ENCODE data around the gene PTX4. TPM values are rescaled to one million over a fixed set of nuclear protein-coding genes. Genes with fewer than 3 reads are reported as not detected.
A peak's percentile ranks its signal among the peaks of the same experiment; 100 is the strongest.
"Not testable (repeated sequence)": the region's sequence is repeated elsewhere in the genome, so short reads cannot be mapped to it uniquely, and the experiment has no call there.

The PTX4 gene
- total RNA-seq, 1 donor from 2014 or later: under 0.01 TPM

DNA sequence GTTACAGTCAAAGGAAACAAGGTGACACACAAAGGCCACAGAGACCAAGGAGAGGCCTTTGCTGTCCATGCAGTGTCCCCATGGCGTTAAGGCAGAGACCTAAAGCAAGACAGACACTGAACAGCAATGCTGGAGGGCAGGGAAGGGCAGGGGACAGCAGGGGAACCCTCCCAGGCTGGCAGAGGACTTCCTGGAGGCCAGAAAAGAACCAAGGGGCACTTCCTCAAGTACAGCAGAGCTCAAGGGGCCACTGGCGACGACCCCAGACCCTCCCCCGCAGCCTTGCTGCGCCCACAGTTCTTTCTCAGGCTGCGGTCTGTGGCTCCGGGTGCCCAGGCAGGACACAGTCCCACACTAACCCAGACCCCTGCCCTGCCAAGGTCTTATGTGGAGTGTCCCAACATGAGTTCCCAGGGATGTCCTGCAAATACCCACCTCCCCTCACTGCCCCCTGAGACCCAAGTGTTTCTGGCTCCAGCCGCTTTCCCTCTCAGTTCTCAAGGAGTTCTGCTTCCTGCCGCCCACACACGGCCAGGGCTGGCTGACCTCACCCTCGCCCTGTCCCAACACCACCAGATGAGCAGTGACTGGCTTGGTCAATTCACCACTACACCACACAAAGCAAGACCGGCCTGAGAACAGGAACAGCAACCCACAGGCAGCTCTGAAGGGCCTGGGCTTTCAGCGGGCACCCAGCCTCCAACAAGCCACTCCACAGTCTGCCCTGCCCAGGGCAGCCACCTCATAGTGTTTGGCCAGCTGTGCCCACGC lies 18.1 kb downstream of the PTX4 start:
- no peaks in the 10 kb centered on the region for H3K36me3 ChIP-seq (ENCODE audit: control insufficient read depth, insufficient read depth, low read length)
- H3K4me3 ChIP-seq (ENCODE audit: low read depth, low read length): no peak overlapping the region
- H3K27me3 ChIP-seq (ENCODE audit: control insufficient read depth, insufficient read depth, low read length): no peaks in the 10 kb centered on the region
- no peak for DNase-seq (ENCODE audit: low read depth)
- no peak for FAIRE-seq
- TF ChIP-seq CTCF (IDR thresholded peaks at IDR 0.05; ENCODE audit: insufficient read depth, low read length, severe bottlenecking): no peak

DNA sequence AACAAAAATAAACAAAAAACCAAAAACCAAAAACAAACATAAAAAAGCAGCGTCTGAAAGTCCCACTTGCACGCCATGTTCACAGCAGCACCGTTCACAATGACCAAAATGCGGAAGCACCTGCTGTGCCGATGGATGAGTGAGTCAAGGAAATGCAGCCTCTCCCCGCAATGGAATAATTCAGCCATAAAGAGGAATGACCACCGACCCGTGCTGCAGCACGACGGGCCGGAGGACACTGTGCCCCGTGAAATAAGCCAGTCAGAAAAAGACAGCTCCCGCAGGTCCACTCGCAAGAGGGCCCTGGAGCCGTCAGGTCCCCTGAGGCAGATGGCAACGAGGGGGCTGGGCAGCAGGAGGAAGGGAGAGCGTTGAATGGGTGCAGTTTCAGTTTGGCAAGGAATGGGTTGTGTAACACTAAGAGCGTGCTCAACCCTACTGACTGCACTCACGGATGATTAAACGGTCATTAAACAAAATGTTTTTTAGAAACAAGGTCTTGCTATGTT lies 19.0 kb downstream of the PTX4 start:
- no peaks in the 10 kb centered on the region for H3K36me3 ChIP-seq (ENCODE audit: control insufficient read depth, insufficient read depth, low read length)
- H3K4me3 ChIP-seq (ENCODE audit: low read depth, low read length): no peak overlapping the region
- DNase-seq (ENCODE audit: low read depth): no peak
- H3K27me3 ChIP-seq (ENCODE audit: control insufficient read depth, insufficient read depth, low read length): no peaks in the 10 kb centered on the region
- TF ChIP-seq CTCF (IDR thresholded peaks at IDR 0.05; ENCODE audit: insufficient read depth, low read length, severe bottlenecking): no peak
- peak; percentile 43 for FAIRE-seq

DNA sequence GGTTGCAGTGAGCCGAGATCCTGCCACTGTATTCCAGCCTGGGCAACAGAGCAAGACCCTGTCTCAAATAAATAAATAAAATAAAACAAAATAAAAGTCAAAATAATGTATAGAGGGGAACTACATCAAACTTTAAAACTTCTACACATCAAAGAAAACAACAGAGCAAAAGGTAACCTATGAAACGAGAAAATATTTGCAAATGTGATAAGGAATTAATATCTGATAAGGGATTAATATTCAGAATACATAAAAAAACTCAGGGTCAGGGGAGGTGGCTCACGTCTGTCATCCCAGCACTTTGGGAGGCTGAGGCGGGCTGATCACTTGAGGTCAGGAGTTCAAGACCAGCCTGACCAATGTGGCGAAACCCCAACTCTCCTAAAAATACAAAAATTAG lies 19.6 kb downstream of the PTX4 start:
- not testable (repeated sequence) for FAIRE-seq; H3K36me3 ChIP-seq (ENCODE audit: control insufficient read depth, insufficient read depth, low read length); H3K4me3 ChIP-seq (ENCODE audit: low read depth, low read length); DNase-seq (ENCODE audit: low read depth); H3K27me3 ChIP-seq (ENCODE audit: control insufficient read depth, insufficient read depth, low read length)

- no peak for TF ChIP-seq CTCF (IDR thresholded peaks at IDR 0.05; ENCODE audit: insufficient read depth, low read length, severe bottlenecking)
These were observed 20.3 kb downstream of the PTX4 start for GRCh38 chr16:1468426-1468810.

DNA sequence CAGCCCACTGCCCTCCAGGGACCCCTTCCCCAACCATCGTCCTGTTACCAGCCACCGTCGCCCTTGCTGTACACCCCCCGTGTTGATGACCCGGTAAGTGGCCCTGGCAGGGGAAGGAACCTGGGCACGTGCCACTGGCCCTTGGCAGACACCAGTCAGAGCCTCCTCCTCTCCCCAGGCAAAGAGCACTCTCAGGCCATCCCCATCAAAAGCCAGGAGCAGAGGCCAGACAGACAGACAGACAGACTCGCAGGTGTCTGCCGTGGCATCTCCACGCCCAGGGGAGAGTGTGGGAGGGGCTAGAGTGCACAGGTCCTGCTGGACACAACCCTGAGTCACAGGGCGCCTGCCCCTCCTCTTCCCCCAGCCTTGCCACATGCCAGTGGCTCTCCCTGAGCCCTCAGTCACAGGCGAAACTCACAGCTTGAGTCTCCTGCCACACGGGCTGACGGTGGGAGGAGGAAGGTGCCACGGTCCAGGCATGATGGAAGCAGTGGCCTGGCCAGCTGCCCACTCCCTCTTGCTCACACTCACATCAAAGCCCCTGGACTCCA lies 21.7 kb downstream of the PTX4 start:
- Histone ChIP-seq H3K4me3 (ENCODE audit: low read depth, low read length) (no peak overlapping the region), H3K36me3 (ENCODE audit: control insufficient read depth, insufficient read depth, low read length) (no peaks in the 10 kb centered on the region), H3K27me3 (ENCODE audit: control insufficient read depth, insufficient read depth, low read length) (no peaks in the 10 kb centered on the region)
- FAIRE-seq (no peak), DNase-seq (ENCODE audit: low read depth) (no peak)
- TF ChIP-seq CTCF (IDR thresholded peaks at IDR 0.05; ENCODE audit: insufficient read depth, low read length, severe bottlenecking): no peak

More at GRCh38 chr16:1468426-1468810, 20.3 kb downstream of the PTX4 start:
- no peaks in the 10 kb centered on the region for H3K27me3 ChIP-seq (ENCODE audit: control insufficient read depth, insufficient read depth, low read length)
- DNase-seq (ENCODE audit: low read depth): no peak
- no peak for FAIRE-seq
- no peaks in the 10 kb centered on the region for H3K36me3 ChIP-seq (ENCODE audit: control insufficient read depth, insufficient read depth, low read length)
- H3K4me3 ChIP-seq (ENCODE audit: low read depth, low read length): no peak overlapping the region

GRCh38 chr16:1466054-1466453 lies 22.7 kb downstream of the PTX4 start:
- DNase-seq (ENCODE audit: low read depth) (no peak), FAIRE-seq (no peak)
- Histone ChIP-seq H3K4me3 (ENCODE audit: low read depth, low read length) (no peak overlapping the region), H3K36me3 (ENCODE audit: control insufficient read depth, insufficient read depth, low read length) (peaks cover 4% of the 10 kb centered on the region), H3K27me3 (ENCODE audit: control insufficient read depth, insufficient read depth, low read length) (no peaks in the 10 kb centered on the region)
- no peak for TF ChIP-seq CTCF (IDR thresholded peaks at IDR 0.05; ENCODE audit: insufficient read depth, low read length, severe bottlenecking)
